Endodermal cell (in vitro differentiated cells): ENCODE results near the gene VEGFA. TPM values are rescaled to one million over a fixed set of nuclear protein-coding genes. Genes with fewer than 3 reads are reported as not detected.

ENCODE experiments used
- DNase-seq: peaks from one replicate; pipeline ENCODE4 v3.0.0-alpha.2; 2017
- H3K27ac ChIP-seq: 2 replicates; pipeline ENCODE4 v1.5.1; 2013; ENCODE audit warnings: mild to moderate bottlenecking, low read depth, low read length, moderate library complexity
- H3K27me3 ChIP-seq: 2 replicates; pipeline ENCODE4 v1.6.1; 2013; ENCODE audit warnings: mild to moderate bottlenecking, low read length, moderate library complexity; ENCODE audit not compliant: insufficient read depth, control insufficient read depth, poor library complexity, severe bottlenecking
- H3K36me3 ChIP-seq: 2 replicates; pipeline ENCODE4 v1.7.0; 2013; ENCODE audit warnings: mild to moderate bottlenecking, low read length, moderate library complexity; ENCODE audit not compliant: control insufficient read depth, insufficient read depth
- H3K4me1 ChIP-seq: one replicate; pipeline ENCODE4 v1.7.0; 2013; ENCODE audit warnings: low read length; ENCODE audit not compliant: control insufficient read depth, insufficient read depth
- H3K4me3 ChIP-seq: 2 replicates; pipeline ENCODE4 v1.5.1; 2013; ENCODE audit warnings: mild to moderate bottlenecking, low read length, moderate library complexity
- H3K9ac ChIP-seq: 2 replicates; pipeline ENCODE4 v1.6.1; 2013; ENCODE audit warnings: mild to moderate bottlenecking, low read length, moderate library complexity; ENCODE audit not compliant: poor library complexity, severe bottlenecking; ENCODE audit errors: extremely low read depth
- H3K9me3 ChIP-seq: 2 replicates; pipeline ENCODE4 v1.6.1; 2013; ENCODE audit warnings: mild to moderate bottlenecking, low read length, moderate library complexity; ENCODE audit not compliant: control insufficient read depth
- H3K27ac Mint-ChIP-seq: 2 replicates; pipeline ENCODE4 v1.8.0; 2020; ENCODE audit warnings: mixed read lengths
- H3K27me3 Mint-ChIP-seq: 2 replicates; pipeline ENCODE4 v1.8.0; 2021; ENCODE audit warnings: mild to moderate bottlenecking, mixed read lengths; ENCODE audit not compliant: insufficient read depth
- H3K36me3 Mint-ChIP-seq: 2 replicates; pipeline ENCODE4 v1.8.0; 2020; ENCODE audit warnings: low read depth, mixed read lengths
- H3K4me1 Mint-ChIP-seq: 2 replicates; pipeline ENCODE4 v1.8.0; 2020; ENCODE audit warnings: mixed read lengths
- H3K4me3 Mint-ChIP-seq: 2 replicates; pipeline ENCODE4 v1.8.0; 2020; ENCODE audit warnings: mild to moderate bottlenecking, moderate library complexity, mixed read lengths
- H3K9me3 Mint-ChIP-seq: 2 replicates; pipeline ENCODE4 v1.8.0; 2020; ENCODE audit warnings: mild to moderate bottlenecking, mixed read lengths
- CTCF ChIP-seq: fragments of 200-600 bp; sonication (generic); conservative IDR thresholded peaks from 2 replicates; pipeline ENCODE4 v1.5.0; 2021; ENCODE audit warnings: antibody characterized with exemption, mild to moderate bottlenecking
- WGBS, 2 experiments: methylation state at CpG; one replicate each; pipeline versions ENCODE4 v1.1.5 to v1.1.7; 2013; ENCODE audit warnings: missing lambda C conversion rate in 2 of 2, mixed read lengths in 1 of 2; ENCODE audit not compliant: insufficient coverage in 1 of 2, insufficient read length in 1 of 2; 5-methylcytosine and 5-hydroxymethylcytosine counted together
- total RNA-seq, 2 donors: library from RNA; stranded (reverse); fragmentation: NEBNext Ultra II Directional in 1 of 2; extraction: Animal tissue kit (Norgen Biotek cat#: 25700) in 1 of 2; gene quantifications; 2 replicates in 1 of 2; 3 replicates in 1 of 2; pipeline ENCODE4 v1.2.1, GENCODE V29; 2021

VEGFA gene
- total RNA-seq, 2 donors from 2014 or later = 163 to 254 TPM

- peaks cover 22% of the 10 kb centered on the region for H3K9me3 Mint-ChIP-seq
- DNase-seq = no peak
- no peaks in the 10 kb centered on the region for H3K27me3 Mint-ChIP-seq
- TF ChIP-seq CTCF = no peak
- H3K27ac Mint-ChIP-seq = no peak overlapping the region
- 95 to 100% methylated on average over 1 to 6 of the region's 6 CpGs for WGBS, 2 experiments
- Histone ChIP-seq H3K9me3 (peaks cover 17% of the 10 kb centered on the region), H3K9ac (no peak overlapping the region), H3K27ac (no peak overlapping the region), H3K27me3 (no peaks in the 10 kb centered on the region), H3K36me3 (no peaks in the 10 kb centered on the region), H3K4me1 (peaks cover 9% of the 10 kb centered on the region), H3K4me3 (no peak overlapping the region)
- no peaks in the 10 kb centered on the region for H3K36me3 Mint-ChIP-seq
- H3K4me1 Mint-ChIP-seq = peaks cover 15% of the 10 kb centered on the region
- no peak overlapping the region for H3K4me3 Mint-ChIP-seq
Observed at GRCh38 chr6:43729537-43729936, 40.5 kb upstream of the VEGFA start.

- H3K4me1 ChIP-seq = peaks cover 6% of the 10 kb centered on the region
- no peak overlapping the region for H3K9ac ChIP-seq
- no peak overlapping the region for H3K27ac ChIP-seq
- H3K36me3 ChIP-seq = no peaks in the 10 kb centered on the region
- Mint-ChIP-seq H3K9me3 (peaks cover 23% of the 10 kb centered on the region), H3K27ac (no peak overlapping the region), H3K4me3 (no peak overlapping the region), H3K36me3 (no peaks in the 10 kb centered on the region), H3K27me3 (no peaks in the 10 kb centered on the region), H3K4me1 (peaks cover 16% of the 10 kb centered on the region)
- no peak for TF ChIP-seq CTCF
- H3K9me3 ChIP-seq = peaks cover 17% of the 10 kb centered on the region
- DNase-seq = no peak
- H3K27me3 ChIP-seq = no peaks in the 10 kb centered on the region
- no peak overlapping the region for H3K4me3 ChIP-seq
Observed at GRCh38 chr6:43730634-43731033, 39.4 kb upstream of the VEGFA start.

- Mint-ChIP-seq H3K9me3 (peaks cover 23% of the 10 kb centered on the region), H3K4me3 (no peak overlapping the region), H3K4me1 (peaks cover 23% of the 10 kb centered on the region), H3K36me3 (no peaks in the 10 kb centered on the region), H3K27ac (no peak overlapping the region), H3K27me3 (no peaks in the 10 kb centered on the region)
- Histone ChIP-seq H3K9ac (no peak overlapping the region), H3K27me3 (no peaks in the 10 kb centered on the region), H3K27ac (no peak overlapping the region), H3K4me3 (no peak overlapping the region), H3K9me3 (peaks cover 17% of the 10 kb centered on the region), H3K36me3 (no peaks in the 10 kb centered on the region), H3K4me1 (no peaks in the 10 kb centered on the region)
- no peak for TF ChIP-seq CTCF
- WGBS, 2 experiments = 73 to 89% methylated on average over 5 to 10 of the region's 10 CpGs
- DNase-seq = peak; percentile 40
Observed at GRCh38 chr6:43733471-43734293, 36.3 kb upstream of the VEGFA start.
